GM12878 (cell line): ENCODE data around the gene PTTG2. TPM values are rescaled to one million over a fixed set of nuclear protein-coding genes. Genes with fewer than 3 reads are reported as not detected.

ENCODE experiments used
- ATAC-seq: fragments of 200-7000 bp; cut with Tn5 transposase; 3 replicates; pipeline ENCODE4 v1.9.1; 2020; ENCODE audit warnings: mild to moderate bottlenecking, moderate library complexity
- BruUV-seq: library from RNA; stranded (reverse); fragments of 400-500 nt; replicated peaks from 2 replicates; lab custom pipeline; 2021; lab: Mats Ljungman, UMichigan
- CTCF ChIA-PET: fragments of 300-600 bp; sonication (Branson Sonifier 250); formaldehyde crosslinking; extraction: SDS; loops from one replicate; lab custom pipeline; 2021; ENCODE audit warnings: inconsistent platforms; lab: Yijun Ruan, JAX
- POLR2A ChIA-PET: fragments of 350-600 bp; formaldehyde crosslinking; extraction: SDS; loops from one replicate; lab custom pipeline; 2021; ENCODE audit warnings: inconsistent platforms; lab: Charles Lee
- RAD21 ChIA-PET: fragments of 300-600 bp; sonication (Branson Sonifier 250); formaldehyde crosslinking; loops from one replicate; lab custom pipeline; 2023; ENCODE audit warnings: antibody characterized with exemption; ENCODE audit not compliant: unreplicated experiment; lab: Charles Lee
- SMC1A ChIA-PET: fragments of 300-600 bp; sonication (Branson Sonifier 250); formaldehyde crosslinking; loops from one replicate; lab custom pipeline; 2023; ENCODE audit not compliant: unreplicated experiment, uncharacterized antibody; lab: Charles Lee
- DNase-seq: peaks from one replicate; pipeline ENCODE4 v3.0.0-alpha.2; 2011; ENCODE audit warnings: low read depth, low spot score
- FAIRE-seq: peaks from 3 replicates; lab custom pipeline; 2011; peaks lifted over from hg19 to GRCh38; lab: Jason Lieb, UNC
- H2AFZ ChIP-seq: 2 replicates; pipeline ENCODE4 v1.6.0; 2011; ENCODE audit warnings: low read depth, low read length, control low read depth; ENCODE audit not compliant: control insufficient read depth
- H3K27ac ChIP-seq: 2 replicates; pipeline ENCODE4 v1.5.1; 2011; ENCODE audit warnings: control low read depth; ENCODE audit not compliant: control insufficient read depth, insufficient read depth
- H3K27me3 ChIP-seq, 2 experiments: replicated peaks in 1 of 2; 2 replicates each; pipeline versions ENCODE4 v1.6.0 to v1.6.1; 2011; ENCODE audit warnings: low read length in 1 of 2; ENCODE audit not compliant: control insufficient read depth in 2 of 2, insufficient read depth in 2 of 2
- H3K36me3 ChIP-seq, 2 experiments: 2 replicates each; pipeline ENCODE4 v1.5.1; 2011; ENCODE audit warnings: low read length in 1 of 2; ENCODE audit not compliant: control insufficient read depth in 2 of 2, insufficient read depth in 2 of 2
- H3K4me1 ChIP-seq: 2 replicates; pipeline ENCODE4 v1.6.1; 2011; ENCODE audit warnings: mild to moderate bottlenecking, low read length, moderate library complexity, mixed read lengths; ENCODE audit not compliant: control insufficient read depth, insufficient read depth
- H3K4me2 ChIP-seq: 2 replicates; pipeline ENCODE4 v1.6.0; 2011; ENCODE audit warnings: control low read depth; ENCODE audit not compliant: control insufficient read depth, insufficient read depth
- H3K4me3 ChIP-seq: fragments of 200-600 bp; sonication (generic); 2 replicates; pipeline ENCODE4 v1.5.1; 2016
- H3K79me2 ChIP-seq: 2 replicates; pipeline ENCODE4 v1.6.0; 2011; ENCODE audit warnings: low read length; ENCODE audit not compliant: control insufficient read depth, insufficient read depth
- H3K9ac ChIP-seq: 2 replicates; pipeline ENCODE4 v1.8.0; 2011; ENCODE audit warnings: low read length, control low read depth, mixed read lengths; ENCODE audit not compliant: control insufficient read depth, insufficient read depth
- H3K9me3 ChIP-seq: replicated peaks from 3 replicates; pipeline ENCODE4 v1.5.1; 2011; ENCODE audit warnings: mild to moderate bottlenecking, low read length; ENCODE audit not compliant: control insufficient read depth, insufficient read depth
- H4K20me1 ChIP-seq: 2 replicates; pipeline ENCODE4 v1.6.0; 2011; ENCODE audit not compliant: control insufficient read depth, insufficient read depth
- ASH2L ChIP-seq: fragments of 300-600, 200-600 bp; sonication (generic); IDR thresholded peaks from 2 replicates; pipeline ENCODE4 v1.6.1; 2017; ENCODE audit warnings: low read depth, mild to moderate bottlenecking, borderline replicate concordance
- BMI1 ChIP-seq: fragments of 450-650 bp; IDR thresholded peaks from 2 replicates; pipeline ENCODE4 v1.6.1; 2016; ENCODE audit warnings: mild to moderate bottlenecking, moderate library complexity, borderline replicate concordance
- CBX3 ChIP-seq: fragments of 200-600 bp; sonication (generic); IDR thresholded peaks from 2 replicates; pipeline ENCODE4 v1.6.1; 2016; ENCODE audit warnings: low read depth, borderline replicate concordance
- CEBPB ChIP-seq, 2 experiments: fragments of 150-350 bp in 1 of 2; IDR thresholded peaks; 2 replicates each; pipeline ENCODE4 v1.6.1; 2012 to 2014; ENCODE audit warnings: low read depth in 2 of 2, low read length in 2 of 2, borderline replicate concordance in 1 of 2, inconsistent platforms in 1 of 2
- IKZF2 ChIP-seq, 2 experiments: fragments of 450-650 bp; IDR thresholded peaks; 2 replicates each; pipeline ENCODE4 v1.6.1; 2017; ENCODE audit warnings: mild to moderate bottlenecking in 2 of 2, moderate library complexity in 2 of 2
- MTA2 ChIP-seq: fragments of 450-650 bp; IDR thresholded peaks from 2 replicates; pipeline ENCODE4 v1.6.1; 2016; ENCODE audit warnings: low read depth, mild to moderate bottlenecking, moderate library complexity
- MTA3 ChIP-seq: IDR thresholded peaks from 2 replicates; pipeline ENCODE4 v1.6.1; 2012; ENCODE audit warnings: low read length, inconsistent platforms, borderline replicate concordance
- NRF1 ChIP-seq: conservative IDR thresholded peaks from 2 replicates; pipeline ENCODE4 v1.6.1; 2011; ENCODE audit warnings: mild to moderate bottlenecking, low read depth, low read length, improper control_type of control experiment
- PAX8 ChIP-seq: fragments of 450-650 bp; IDR thresholded peaks from 2 replicates; pipeline ENCODE4 v1.6.1; 2017; ENCODE audit warnings: mild to moderate bottlenecking, moderate library complexity
- RAD21 ChIP-seq: IDR thresholded peaks from 2 replicates; pipeline ENCODE4 v1.6.1; 2011; ENCODE audit warnings: mild to moderate bottlenecking, low read depth, low read length, moderate library complexity; ENCODE audit not compliant: insufficient read depth
- RBBP5 ChIP-seq: fragments of 200-600 bp; sonication (generic); conservative IDR thresholded peaks from 2 replicates; pipeline ENCODE4 v1.6.1; 2016
- SP1 ChIP-seq: IDR thresholded peaks from one replicate; pipeline ENCODE4 v1.6.1; 2011; ENCODE audit warnings: low read depth, low read length
- SREBF1 ChIP-seq: IDR thresholded peaks from 2 replicates; pipeline ENCODE4 v1.6.1; 2012; ENCODE audit warnings: mild to moderate bottlenecking, low read length
- STAT3 ChIP-seq: IDR thresholded peaks from 2 replicates; pipeline ENCODE4 v1.6.1; 2011; ENCODE audit warnings: low read depth, low read length, improper control_type of control experiment
- TBL1XR1 ChIP-seq: IDR thresholded peaks from 2 replicates; pipeline ENCODE4 v1.6.1; 2012; ENCODE audit warnings: low read depth, low read length, improper control_type of control experiment
- ZSCAN29 ChIP-seq: fragments of 450-650 bp; IDR thresholded peaks from 2 replicates; pipeline ENCODE4 v1.6.1; 2017; ENCODE audit warnings: mild to moderate bottlenecking, moderate library complexity
- WGBS: methylation state at CpG from one replicate; pipeline ENCODE4 v1.1.6; 2016; ENCODE audit warnings: low lambda C conversion rate; ENCODE audit not compliant: insufficient replicate concordance, insufficient coverage; ENCODE audit errors: missing lambda C conversion rate; 5-methylcytosine and 5-hydroxymethylcytosine counted together
- in situ Hi-C: fragments of 300-500 bp; cut with MboI; formaldehyde crosslinking; loops from 9 replicates; pipeline ENCODE4 v1.14.3; 2018; ENCODE audit warnings: mixed read lengths
- intact Hi-C: fragments of 100-400 bp; cut with micrococcal nuclease; formaldehyde crosslinking; loops from one replicate; pipeline ENCODE4 v1.14.2; 2022; ENCODE audit not compliant: unreplicated experiment
- polyA plus RNA-seq, 11 experiments: library from polyadenylated mRNA; depleted of rRNA in 4 of 11; unstranded in 6 of 11; stranded (reverse) in 5 of 11; fragments of >200 nt; fragmentation: Nextera tagmentation in 4 of 11; fragmentation: Illumina TruSeq in 1 of 11; extraction: Ambion mirVana in 4 of 11; extraction: Trizol in 1 of 11; gene quantifications; 1 replicate in 1 of 11; 2 replicates in 10 of 11; pipeline versions ENCODE4 v1.2.1 to v1.2.3, GENCODE V29; 2011 to 2016; ENCODE audit warnings: inconsistent platforms in 2 of 11, missing spikeins in 2 of 11, low read depth in 1 of 11
- total RNA-seq, 4 experiments: library from RNA; depleted of rRNA in 3 of 4; stranded (reverse); fragments of >200 nt in 3 of 4; fragmentation: Illumina TruSeq in 1 of 4; extraction: Trizol in 1 of 4; gene quantifications; 2 replicates each; pipeline versions ENCODE4 v1.2.1 to v1.2.3, GENCODE V29; 2013 to 2021
- TF ChIP-seq, protein P1 (sequence below): fragments of 450-650 bp; IDR thresholded peaks from 2 replicates; pipeline ENCODE4 v1.6.1; 2018; ENCODE audit warnings: borderline replicate concordance, mild to moderate bottlenecking; ENCODE audit not compliant: partially characterized antibody

Gene PTTG2
- total and polyA plus RNA-seq, 10 of the 15 experiments (the other 5 are each of a cell fraction or from before 2014, with no cell fraction given): 0.09 to 0.54 (median 0.39) TPM; not detected in 4

GRCh38 chr4:37983951-37984350, 23.8 kb downstream of the PTTG2 start:
- DNase-seq (no peak), ATAC-seq (no peak), FAIRE-seq (no peak)
- no peak overlapping the region for H3K27ac ChIP-seq
- peaks cover 4% of the 10 kb centered on the region; the same call in 1 of the 2 replicates for H4K20me1 ChIP-seq
- ChIA-PET CTCF (no interaction called here), POLR2A (interaction anchor here (0.5 kb wide), 1 partner anchor 1247 kb away, joined by 6 read pairs; no protein-coding TSS in a partner anchor), RAD21 (interaction anchor here (1.3 kb wide), 1 partner anchor 11 kb away, joined by 3 read pairs; no protein-coding TSS in a partner anchor), SMC1A (interaction anchor here (1.8 kb wide), 1 partner anchor 10 kb away, joined by 4 read pairs; no protein-coding TSS in a partner anchor)
- no peaks in the 10 kb centered on the region for H3K27me3 ChIP-seq
- H3K4me3 ChIP-seq: no peak overlapping the region
- peaks cover 13% of the 10 kb centered on the region for H3K79me2 ChIP-seq
- TF ChIP-seq RBBP5 (no peak), CBX3 (no peak), ZSCAN29 (no peak), PAX8 (no peak), IKZF2 (IDR thresholded peaks at IDR 0.05) (no peak), NRF1 (no peak), CEBPB (IDR thresholded peaks at IDR 0.05; ENCODE audit: borderline replicate concordance in 1 of 2, low read depth in 2 of 2, low read length in 2 of 2) (no peak), BMI1 (no peak), TBL1XR1 (no peak), STAT3 (no peak), SP1 (no peak), ASH2L (no peak), SREBF1 (no peak), MTA3 (no peak), RAD21 (no peak), MTA2 (no peak)
- TF ChIP-seq, protein P1, sequence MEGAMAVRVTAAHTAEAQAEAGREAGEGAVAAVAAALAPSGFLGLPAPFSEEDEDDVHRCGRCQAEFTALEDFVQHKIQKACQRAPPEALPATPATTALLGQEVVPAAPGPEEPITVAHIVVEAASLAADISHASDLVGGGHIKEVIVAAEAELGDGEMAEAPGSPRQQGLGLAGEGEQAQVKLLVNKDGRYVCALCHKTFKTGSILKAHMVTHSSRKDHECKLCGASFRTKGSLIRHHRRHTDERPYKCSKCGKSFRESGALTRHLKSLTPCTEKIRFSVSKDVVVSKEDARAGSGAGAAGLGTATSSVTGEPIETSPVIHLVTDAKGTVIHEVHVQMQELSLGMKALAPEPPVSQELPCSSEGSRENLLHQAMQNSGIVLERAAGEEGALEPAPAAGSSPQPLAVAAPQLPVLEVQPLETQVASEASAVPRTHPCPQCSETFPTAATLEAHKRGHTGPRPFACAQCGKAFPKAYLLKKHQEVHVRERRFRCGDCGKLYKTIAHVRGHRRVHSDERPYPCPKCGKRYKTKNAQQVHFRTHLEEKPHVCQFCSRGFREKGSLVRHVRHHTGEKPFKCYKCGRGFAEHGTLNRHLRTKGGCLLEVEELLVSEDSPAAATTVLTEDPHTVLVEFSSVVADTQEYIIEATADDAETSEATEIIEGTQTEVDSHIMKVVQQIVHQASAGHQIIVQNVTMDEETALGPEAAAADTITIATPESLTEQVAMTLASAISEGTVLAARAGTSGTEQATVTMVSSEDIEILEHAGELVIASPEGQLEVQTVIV: no peak
- H3K9ac ChIP-seq: no peak overlapping the region
- in situ Hi-C loops: no loop called here
- intact Hi-C loops: no loop called here
- no TSS peak for BruUV-seq
- H2AFZ ChIP-seq: no peak overlapping the region
- H3K4me1 ChIP-seq: peaks cover 16% of the 10 kb centered on the region
- H3K4me2 ChIP-seq: no peak overlapping the region
- 96% methylated on average over 1 of the region's 1 CpG for WGBS
- H3K9me3 ChIP-seq: no peaks in the 10 kb centered on the region
- peaks cover 0 to 2% of the 10 kb centered on the region in 2 experiments; a peak in 2 of 4 replicates for H3K36me3 ChIP-seq
